Measurements from ENCODE around the gene HHATL.

The HHATL gene

DNA sequence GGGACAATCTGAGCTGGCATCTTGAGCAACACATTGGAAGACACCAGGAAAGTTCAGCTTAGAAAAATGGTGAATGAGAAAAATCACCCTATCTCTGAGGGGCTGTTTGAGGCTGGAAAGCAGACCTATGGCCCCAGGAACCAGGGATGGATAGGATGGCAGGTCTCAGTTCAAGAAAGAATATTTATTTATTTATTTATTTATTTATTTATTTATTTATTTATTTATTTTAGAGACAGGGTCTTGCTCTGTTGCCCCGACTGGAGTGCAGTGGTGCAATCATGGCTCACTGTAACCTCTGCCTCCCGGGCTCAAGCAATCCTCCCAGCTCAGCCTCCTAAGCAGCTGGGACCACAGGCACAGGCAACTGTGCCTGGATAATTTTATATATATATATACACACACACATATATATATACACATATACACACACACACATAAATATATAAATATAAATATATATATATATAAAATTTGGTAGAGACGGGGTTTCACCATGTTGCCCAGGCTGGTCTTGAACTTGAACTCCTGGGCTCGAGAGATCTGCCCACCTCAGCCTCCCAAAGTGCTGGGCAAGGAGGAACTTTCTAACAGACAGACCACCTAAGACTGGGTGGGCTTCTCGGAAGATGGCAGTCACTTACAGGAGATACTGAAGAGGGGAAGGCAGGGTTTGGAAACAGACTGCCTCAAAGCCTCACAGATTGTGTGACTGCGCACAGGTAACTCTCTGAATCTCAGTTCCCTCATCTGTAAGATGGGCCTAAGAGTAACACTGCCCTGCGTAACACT is 40.8 kb upstream of the HHATL start:
- H3K4me1 ChIP-seq (ENCODE audit: control insufficient read depth, insufficient read depth, low read length, unreplicated experiment) = peaks cover 4% of the 10 kb centered on the region
- H3K4me3 ChIP-seq (ENCODE audit: low read depth, low read length) = no peak overlapping the region
- H3K36me3 ChIP-seq (ENCODE audit: insufficient read depth, low read length) = no peaks in the 10 kb centered on the region
- H3K27me3 ChIP-seq (ENCODE audit: insufficient read depth, low read length) = peaks cover 5% of the 10 kb centered on the region; the same call in 1 of the 2 replicates
- no peak overlapping the region for H2AFZ ChIP-seq (ENCODE audit: low read length, unreplicated experiment)
- H3K27ac ChIP-seq (ENCODE audit: low read depth, low read length) = no peak overlapping the region
- no peaks in the 10 kb centered on the region for H3K79me2 ChIP-seq (ENCODE audit: control insufficient read depth, insufficient read depth, low read length, unreplicated experiment)

DNA sequence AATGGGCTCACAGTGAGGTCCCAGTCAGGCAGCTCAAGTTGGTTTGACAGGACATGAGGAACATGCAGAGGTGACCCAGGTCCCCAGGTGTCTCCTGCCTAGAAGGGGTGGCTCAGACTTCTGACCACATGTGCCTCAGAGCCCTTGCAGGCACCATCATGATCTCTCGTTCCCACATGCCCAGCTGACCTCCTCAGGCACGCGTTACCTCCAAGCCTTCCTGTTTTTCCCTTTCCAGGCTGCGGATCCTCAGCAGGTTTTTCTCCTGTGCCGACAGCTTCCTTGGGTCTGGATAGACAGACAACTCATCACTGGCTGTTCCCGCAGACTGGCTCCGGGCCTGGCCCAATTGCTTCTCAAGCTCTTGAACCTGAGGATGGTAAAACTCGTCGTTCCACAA is 40.1 kb upstream of the HHATL start:
- no peak overlapping the region for H3K27ac ChIP-seq (ENCODE audit: low read depth, low read length)
- H3K4me1 ChIP-seq (ENCODE audit: control insufficient read depth, insufficient read depth, low read length, unreplicated experiment) = peaks cover 3% of the 10 kb centered on the region
- no peak overlapping the region for H2AFZ ChIP-seq (ENCODE audit: low read length, unreplicated experiment)
- no peak overlapping the region for H3K4me3 ChIP-seq (ENCODE audit: low read depth, low read length)
- peaks cover 5% of the 10 kb centered on the region; the same call in 1 of the 2 replicates for H3K27me3 ChIP-seq (ENCODE audit: insufficient read depth, low read length)
- no peaks in the 10 kb centered on the region for H3K79me2 ChIP-seq (ENCODE audit: control insufficient read depth, insufficient read depth, low read length, unreplicated experiment)
- H3K36me3 ChIP-seq (ENCODE audit: insufficient read depth, low read length) = no peaks in the 10 kb centered on the region

DNA sequence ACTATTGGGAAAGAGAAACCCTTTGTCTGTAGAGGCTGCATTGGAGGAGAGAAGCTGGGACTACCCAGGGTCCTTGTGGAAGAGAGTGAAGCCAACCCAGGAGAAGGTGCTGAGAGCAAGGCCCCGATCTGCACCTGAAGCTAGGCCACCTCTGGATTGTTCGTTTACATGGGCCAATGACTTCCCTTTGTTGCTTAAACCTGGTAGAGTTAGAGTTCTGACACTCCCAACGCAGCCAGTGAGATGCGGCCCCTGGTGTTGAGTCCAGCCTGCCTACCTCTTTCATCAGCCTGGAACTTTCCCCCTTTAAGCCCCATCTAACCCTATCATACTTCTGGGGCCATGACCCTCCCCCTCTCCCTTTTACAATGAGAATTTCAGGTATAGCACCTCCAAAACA is 39.7 kb upstream of the HHATL start:
- H3K4me1 ChIP-seq (ENCODE audit: control insufficient read depth, insufficient read depth, low read length, unreplicated experiment) = no peaks in the 10 kb centered on the region
- H3K4me3 ChIP-seq (ENCODE audit: low read depth, low read length) = no peak overlapping the region
- H3K36me3 ChIP-seq (ENCODE audit: insufficient read depth, low read length) = no peaks in the 10 kb centered on the region
- peaks cover 5% of the 10 kb centered on the region; the same call in 1 of the 2 replicates for H3K27me3 ChIP-seq (ENCODE audit: insufficient read depth, low read length)
- H2AFZ ChIP-seq (ENCODE audit: low read length, unreplicated experiment) = no peak overlapping the region
- no peak overlapping the region for H3K27ac ChIP-seq (ENCODE audit: low read depth, low read length)
- H3K79me2 ChIP-seq (ENCODE audit: control insufficient read depth, insufficient read depth, low read length, unreplicated experiment) = no peaks in the 10 kb centered on the region

DNA sequence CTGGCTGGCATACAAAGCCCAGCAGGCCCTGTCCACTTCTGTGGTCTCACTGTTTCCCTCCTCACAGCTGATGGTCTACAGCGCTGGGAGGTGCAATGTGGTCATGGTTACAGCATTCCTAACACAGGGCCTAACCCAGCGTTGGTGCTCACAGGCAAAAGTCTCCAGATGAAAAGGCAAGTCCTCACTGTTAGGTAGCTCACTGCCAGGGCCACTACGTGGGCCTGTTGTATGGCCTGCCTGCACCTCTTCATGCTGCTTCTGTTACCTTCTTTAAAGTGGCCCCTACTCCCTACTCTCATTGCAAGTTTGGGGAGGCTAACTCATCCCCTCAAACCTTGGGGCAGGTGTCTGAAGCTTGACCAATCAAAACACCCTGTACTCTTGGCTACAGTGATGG is 39.2 kb upstream of the HHATL start:
- Histone ChIP-seq H3K36me3 (ENCODE audit: insufficient read depth, low read length) (no peaks in the 10 kb centered on the region), H3K27me3 (ENCODE audit: insufficient read depth, low read length) (peaks cover 5% of the 10 kb centered on the region; the same call in 1 of the 2 replicates), H3K4me3 (ENCODE audit: low read depth, low read length) (no peak overlapping the region), H2AFZ (ENCODE audit: low read length, unreplicated experiment) (no peak overlapping the region), H3K4me1 (ENCODE audit: control insufficient read depth, insufficient read depth, low read length, unreplicated experiment) (no peaks in the 10 kb centered on the region), H3K27ac (ENCODE audit: low read depth, low read length) (no peak overlapping the region), H3K79me2 (ENCODE audit: control insufficient read depth, insufficient read depth, low read length, unreplicated experiment) (no peaks in the 10 kb centered on the region)

DNA sequence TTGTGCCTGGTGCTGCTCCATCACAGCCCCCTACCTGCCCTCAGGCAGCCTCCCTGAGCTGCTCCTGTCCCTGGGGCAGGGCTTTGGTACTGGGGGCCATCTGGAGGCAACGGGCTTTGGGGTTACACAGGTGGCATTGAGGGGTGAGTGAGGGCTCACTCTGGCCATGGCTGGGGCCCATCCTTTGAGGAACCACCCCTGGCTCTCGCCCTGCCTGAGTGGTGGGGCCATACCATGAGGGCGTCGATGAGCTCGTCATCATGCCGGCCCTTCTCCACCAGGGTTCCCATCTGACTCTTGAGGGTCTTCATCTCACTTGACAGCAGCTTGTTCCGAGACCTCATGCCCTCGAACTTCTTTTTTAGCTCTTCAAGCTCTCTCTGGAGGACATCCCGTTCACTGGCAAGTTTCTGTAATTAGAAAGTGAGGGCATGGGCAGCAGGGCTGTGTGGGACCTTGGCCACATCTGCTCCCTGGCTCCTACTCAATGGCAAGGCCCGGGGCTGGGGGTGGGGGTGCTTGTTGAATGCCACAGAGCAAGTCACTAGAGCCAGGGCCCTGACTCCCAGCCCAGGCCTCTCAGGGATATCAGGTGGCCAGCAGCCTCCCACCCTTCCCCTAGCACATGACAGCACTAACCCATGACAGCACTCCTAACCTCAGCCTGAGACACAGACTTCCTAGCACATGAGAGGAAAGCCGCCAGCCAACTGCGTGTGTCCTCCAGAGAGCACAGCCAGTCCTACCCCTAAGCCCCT is 37.0 kb upstream of the HHATL start:
- Histone ChIP-seq H3K79me2 (ENCODE audit: control insufficient read depth, insufficient read depth, low read length, unreplicated experiment) (no peaks in the 10 kb centered on the region), H3K4me3 (ENCODE audit: low read depth, low read length) (no peak overlapping the region), H3K36me3 (ENCODE audit: insufficient read depth, low read length) (no peaks in the 10 kb centered on the region), H3K4me1 (ENCODE audit: control insufficient read depth, insufficient read depth, low read length, unreplicated experiment) (no peaks in the 10 kb centered on the region), H2AFZ (ENCODE audit: low read length, unreplicated experiment) (no peak overlapping the region), H3K27ac (ENCODE audit: low read depth, low read length) (no peak overlapping the region), H3K27me3 (ENCODE audit: insufficient read depth, low read length) (peaks cover 5% of the 10 kb centered on the region)

DNA sequence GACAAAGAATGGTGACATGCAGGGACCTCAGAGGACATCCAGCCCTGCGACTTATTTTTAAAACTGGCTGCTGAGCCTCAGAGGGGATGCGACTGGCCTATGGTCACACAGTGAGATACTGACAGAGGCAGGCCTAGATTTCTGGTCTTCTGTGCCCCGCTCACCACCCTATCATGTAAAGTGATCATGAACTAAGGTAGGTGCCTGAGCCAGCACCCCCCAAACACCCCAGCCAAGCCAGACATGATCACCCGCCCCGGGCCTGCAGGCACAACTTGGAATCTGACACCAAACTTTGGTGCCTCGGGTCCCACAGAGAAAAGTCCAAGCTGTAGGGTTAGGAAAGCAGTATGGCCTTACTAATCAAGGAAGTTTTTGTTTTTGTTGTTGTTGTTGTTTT is 33.9 kb upstream of the HHATL start:
- H2AFZ ChIP-seq (ENCODE audit: low read length, unreplicated experiment) = no peak overlapping the region
- no peaks in the 10 kb centered on the region for H3K36me3 ChIP-seq (ENCODE audit: insufficient read depth, low read length)
- no peak overlapping the region for H3K4me3 ChIP-seq (ENCODE audit: low read depth, low read length)
- peaks cover 5% of the 10 kb centered on the region for H3K27me3 ChIP-seq (ENCODE audit: insufficient read depth, low read length)
- no peaks in the 10 kb centered on the region for H3K79me2 ChIP-seq (ENCODE audit: control insufficient read depth, insufficient read depth, low read length, unreplicated experiment)
- H3K4me1 ChIP-seq (ENCODE audit: control insufficient read depth, insufficient read depth, low read length, unreplicated experiment) = no peaks in the 10 kb centered on the region
- H3K27ac ChIP-seq (ENCODE audit: low read depth, low read length) = no peak overlapping the region

DNA sequence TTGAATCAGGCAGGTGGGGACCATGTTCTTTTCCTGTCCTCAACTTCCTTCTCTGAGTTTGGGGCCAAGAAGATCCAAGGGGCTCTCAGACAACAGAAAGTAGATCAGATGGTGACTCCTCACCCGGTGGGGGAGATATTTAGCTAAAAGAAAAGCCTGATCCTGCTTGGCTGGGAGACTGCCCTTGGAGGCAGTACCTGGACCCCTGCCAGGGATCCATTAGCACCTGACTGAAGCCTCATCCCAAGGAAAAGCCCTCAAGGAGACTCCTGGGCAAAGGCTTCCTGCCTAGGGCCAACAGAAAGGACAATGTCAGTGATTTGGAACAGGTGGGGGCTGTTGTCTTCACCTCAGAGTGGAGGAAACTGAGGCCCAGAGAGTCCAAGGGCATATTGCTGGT is 33.5 kb upstream of the HHATL start:
- H2AFZ ChIP-seq (ENCODE audit: low read length, unreplicated experiment) = no peak overlapping the region
- no peaks in the 10 kb centered on the region for H3K4me1 ChIP-seq (ENCODE audit: control insufficient read depth, insufficient read depth, low read length, unreplicated experiment)
- no peaks in the 10 kb centered on the region for H3K79me2 ChIP-seq (ENCODE audit: control insufficient read depth, insufficient read depth, low read length, unreplicated experiment)
- H3K27me3 ChIP-seq (ENCODE audit: insufficient read depth, low read length) = peaks cover 5% of the 10 kb centered on the region
- H3K4me3 ChIP-seq (ENCODE audit: low read depth, low read length) = no peak overlapping the region
- no peak overlapping the region for H3K27ac ChIP-seq (ENCODE audit: low read depth, low read length)
- H3K36me3 ChIP-seq (ENCODE audit: insufficient read depth, low read length) = no peaks in the 10 kb centered on the region

DNA sequence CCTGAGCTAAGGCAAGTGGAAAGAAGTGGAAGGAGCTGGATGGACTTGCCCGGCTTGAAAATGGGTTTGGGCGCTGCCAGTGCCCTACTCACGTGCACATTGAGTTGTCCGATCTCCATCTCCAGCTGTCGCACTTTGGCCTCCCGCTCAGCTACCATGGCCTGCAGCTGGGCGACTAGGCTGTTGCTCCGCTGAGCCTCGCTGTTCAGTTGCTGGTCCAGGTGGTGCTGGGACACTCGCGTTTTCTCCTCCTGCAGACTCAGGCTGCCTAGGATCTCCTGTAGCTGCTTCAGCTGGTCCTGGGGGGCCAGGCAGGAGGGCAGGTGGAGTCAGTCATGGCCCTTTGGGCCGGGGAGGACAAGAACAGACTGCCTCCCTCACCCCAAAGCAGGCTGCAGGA is 33.0 kb upstream of the HHATL start:
- Histone ChIP-seq H3K4me3 (ENCODE audit: low read depth, low read length) (no peak overlapping the region), H3K27me3 (ENCODE audit: insufficient read depth, low read length) (peaks cover 5% of the 10 kb centered on the region), H3K4me1 (ENCODE audit: control insufficient read depth, insufficient read depth, low read length, unreplicated experiment) (no peaks in the 10 kb centered on the region), H3K27ac (ENCODE audit: low read depth, low read length) (no peak overlapping the region), H3K79me2 (ENCODE audit: control insufficient read depth, insufficient read depth, low read length, unreplicated experiment) (no peaks in the 10 kb centered on the region), H2AFZ (ENCODE audit: low read length, unreplicated experiment) (no peak overlapping the region), H3K36me3 (ENCODE audit: insufficient read depth, low read length) (no peaks in the 10 kb centered on the region)

DNA sequence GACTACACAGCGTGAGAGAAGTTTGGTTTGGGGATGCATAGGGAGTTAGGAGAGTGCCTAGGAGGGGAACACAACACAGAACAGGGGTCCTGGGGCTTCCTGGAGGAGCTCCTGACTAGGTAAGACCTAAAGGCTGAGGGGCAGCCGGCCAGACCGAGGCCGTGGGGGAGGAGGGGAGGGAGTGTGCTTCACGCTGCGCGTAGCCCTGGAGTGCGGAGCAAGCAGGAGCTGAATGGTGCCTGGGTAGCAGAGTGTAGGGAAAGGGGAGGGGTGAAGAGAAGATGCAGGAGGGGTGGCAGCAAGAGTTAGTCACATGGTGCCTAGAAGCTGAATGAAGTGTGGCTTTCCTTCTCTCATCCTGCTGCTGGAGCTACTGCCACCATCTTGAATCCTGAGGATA is 32.4 kb upstream of the HHATL start:
- no peak overlapping the region for H3K27ac ChIP-seq (ENCODE audit: low read depth, low read length)
- H3K36me3 ChIP-seq (ENCODE audit: insufficient read depth, low read length) = no peaks in the 10 kb centered on the region
- no peak overlapping the region for H2AFZ ChIP-seq (ENCODE audit: low read length, unreplicated experiment)
- peaks cover 5% of the 10 kb centered on the region for H3K27me3 ChIP-seq (ENCODE audit: insufficient read depth, low read length)
- H3K4me3 ChIP-seq (ENCODE audit: low read depth, low read length) = no peak overlapping the region
- H3K4me1 ChIP-seq (ENCODE audit: control insufficient read depth, insufficient read depth, low read length, unreplicated experiment) = no peaks in the 10 kb centered on the region
- H3K79me2 ChIP-seq (ENCODE audit: control insufficient read depth, insufficient read depth, low read length, unreplicated experiment) = no peaks in the 10 kb centered on the region

DNA sequence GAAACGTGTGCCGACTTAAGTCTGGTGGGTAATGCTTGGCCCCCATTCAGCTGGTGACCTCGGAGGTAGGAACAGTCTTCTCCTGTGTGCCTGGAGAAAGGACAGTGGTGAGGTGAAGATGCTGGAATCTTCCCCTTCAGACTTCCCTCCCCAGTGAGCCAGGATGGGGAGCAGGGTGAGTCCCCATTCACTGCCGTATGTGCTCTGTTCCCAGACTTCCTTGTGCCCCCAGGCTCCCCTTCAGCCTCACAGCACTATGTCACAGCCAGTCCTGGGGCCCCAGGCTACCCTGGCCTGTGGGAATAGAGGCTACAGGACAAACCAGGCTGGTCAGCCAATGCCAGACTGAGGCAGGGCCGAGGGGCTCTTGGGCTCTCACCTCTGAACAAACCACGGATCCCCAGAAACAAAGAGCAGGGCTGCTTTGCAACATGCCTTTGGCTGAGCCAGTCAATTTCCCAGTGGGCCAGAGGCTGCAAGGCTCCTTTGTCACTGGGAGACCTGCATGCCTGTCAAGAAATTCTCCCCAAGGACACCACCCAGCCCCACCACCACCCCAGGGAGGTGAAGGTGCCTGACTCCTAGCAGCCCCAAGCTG is 31.8 kb upstream of the HHATL start:
- Histone ChIP-seq H3K4me3 (ENCODE audit: low read depth, low read length) (no peak overlapping the region), H3K27ac (ENCODE audit: low read depth, low read length) (no peak overlapping the region), H2AFZ (ENCODE audit: low read length, unreplicated experiment) (no peak overlapping the region), H3K4me1 (ENCODE audit: control insufficient read depth, insufficient read depth, low read length, unreplicated experiment) (no peaks in the 10 kb centered on the region), H3K36me3 (ENCODE audit: insufficient read depth, low read length) (no peaks in the 10 kb centered on the region), H3K27me3 (ENCODE audit: insufficient read depth, low read length) (peaks cover 5% of the 10 kb centered on the region), H3K79me2 (ENCODE audit: control insufficient read depth, insufficient read depth, low read length, unreplicated experiment) (no peaks in the 10 kb centered on the region)
